Kidney (tissue), 14 donors: ENCODE measurements around the gene PGLYRP2. TPM values are rescaled to one million over a fixed set of nuclear protein-coding genes. Genes with fewer than 3 reads are reported as not detected.
"Not testable (repeated sequence)": the region's sequence is repeated elsewhere in the genome, so short reads cannot be mapped to it uniquely, and the experiment has no call there.

Source experiments
- DNase-seq, 5 donors: peaks; one replicate each; pipeline ENCODE4 v3.0.0-alpha.2; 2013 to 2020
- FAIRE-seq: peaks from 2 replicates; lab custom pipeline; 2012; peaks lifted over from hg19 to GRCh38; lab: Jason Lieb, UNC
- H3K27ac ChIP-seq, 2 donors: one replicate each; pipeline ENCODE4 v1.7.0; 2013; ENCODE audit warnings: low read depth in 2 of 2, low read length in 2 of 2, inconsistent platforms in 1 of 2
- H3K27me3 ChIP-seq: one replicate; pipeline ENCODE4 v1.7.1; 2013; ENCODE audit warnings: low read length, inconsistent platforms; ENCODE audit not compliant: control insufficient read depth, insufficient read depth
- H3K36me3 ChIP-seq, 3 donors: one replicate each; pipeline versions ENCODE4 v1.7.0 to v1.7.1; 2013; ENCODE audit warnings: low read length in 3 of 3, control low read depth in 1 of 3, inconsistent platforms in 1 of 3; ENCODE audit not compliant: insufficient read depth in 3 of 3, control insufficient read depth in 2 of 3
- H3K4me1 ChIP-seq, 3 donors: one replicate each; pipeline versions ENCODE4 v1.7.0 to v1.7.1; 2013; ENCODE audit warnings: low read length in 3 of 3, inconsistent platforms in 1 of 3, low read depth in 1 of 3; ENCODE audit not compliant: control insufficient read depth in 2 of 3, insufficient read depth in 2 of 3
- H3K4me3 ChIP-seq, 3 donors: one replicate each; pipeline versions ENCODE4 v1.7.0 to v1.8.1; 2013; ENCODE audit warnings: low read length in 3 of 3, control low read depth in 1 of 3, inconsistent platforms in 1 of 3
- H3K9ac ChIP-seq, 3 donors: one replicate each; pipeline versions ENCODE4 v1.7.0 to v1.7.1; 2013; ENCODE audit warnings: low read length in 3 of 3, control low read depth in 1 of 3, inconsistent platforms in 1 of 3
- H3K9me3 ChIP-seq, 3 donors: one replicate each; pipeline versions ENCODE4 v1.7.0 to v1.7.1; 2013; ENCODE audit warnings: low read length in 3 of 3, control low read depth in 1 of 3, inconsistent platforms in 1 of 3; ENCODE audit not compliant: control insufficient read depth in 2 of 3, insufficient read depth in 1 of 3
- intact Hi-C: fragments of 100-400 bp; cut with DNase I; formaldehyde crosslinking; loops from one replicate; pipeline ENCODE4 v1.11.1; 2022
- polyA plus RNA-seq: library from polyadenylated mRNA; stranded (reverse); fragments of 350-450 nt; fragmentation: Illumina TruSeq; extraction: RNeasy Lipid Tissue Mini Kit (QIAGEN cat#74804); gene quantifications from one replicate; pipeline ENCODE4 v1.2.3, GENCODE V29; 2014; ENCODE audit warnings: low read depth, low replicate concordance; ENCODE audit not compliant: insufficient read depth
- total RNA-seq: library from RNA; stranded (reverse); fragmentation: NEBNext Ultra II Directional; extraction: Animal tissue kit (Norgen Biotek cat#: 25700); gene quantifications from one replicate; pipeline ENCODE4 v1.2.1, GENCODE V29; 2021
- TF ChIP-seq, protein P1 (sequence below): IDR thresholded peaks from 3 replicates; pipeline ENCODE4 v1.5.1; 2012; ENCODE audit warnings: mild to moderate bottlenecking, moderate library complexity, borderline replicate concordance; ENCODE audit not compliant: insufficient read depth; ENCODE audit errors: extremely low read depth
- donor health status: control.
- donor health status: control.
- donor health status: control.
- donor health status: control.
- donor health status: control.
- donor health status: DM: yes; HTN: yes; CAD: no.
- donor health status: Normal renal cell carcinoma (clear cell type).

Gene PGLYRP2
- total and polyA plus RNA-seq, 2 donors from 2014 or later, result not detected

DNA sequence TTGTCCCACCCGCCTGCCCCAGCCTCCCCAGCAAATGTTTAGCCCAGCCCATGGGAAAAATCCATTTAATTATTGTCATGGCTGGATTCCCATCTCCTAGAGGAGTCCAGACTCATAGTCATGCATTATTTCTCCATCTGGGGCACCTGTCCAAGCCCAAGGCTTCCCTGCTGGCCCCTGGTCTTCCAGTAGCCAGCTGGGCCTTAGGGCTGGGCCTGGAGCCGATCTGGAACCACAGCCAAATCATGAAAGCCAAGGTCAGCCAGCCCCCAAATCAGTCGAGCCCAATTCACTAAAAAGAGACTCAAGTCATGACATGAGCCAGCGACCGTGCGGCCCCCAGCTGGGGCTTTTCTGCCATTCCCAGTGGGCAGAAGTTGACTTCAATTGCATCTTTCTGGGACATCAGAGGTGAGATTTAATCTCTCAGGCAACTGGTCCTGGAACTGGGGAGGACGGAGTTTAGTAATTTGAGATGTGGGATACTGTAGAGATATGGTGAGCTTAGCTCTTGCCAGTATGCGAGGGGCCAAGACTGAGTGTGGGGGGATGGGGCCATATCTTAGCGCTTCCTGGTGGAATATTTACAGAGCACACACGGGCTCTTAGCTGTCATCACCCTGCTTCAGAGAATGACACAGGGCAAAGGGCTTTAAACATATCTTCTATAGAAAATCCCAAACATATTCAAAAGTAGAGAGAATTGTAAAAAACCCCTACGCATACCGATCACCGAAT lies 9.4 kb upstream of the PGLYRP2 start:
- no peak overlapping the region for H3K4me3 ChIP-seq
- intact Hi-C loops, result no loop called here
- no peaks in the 10 kb centered on the region for H3K36me3 ChIP-seq
- no peak for FAIRE-seq
- no peaks in the 10 kb centered on the region for H3K9me3 ChIP-seq
- TF ChIP-seq, protein P1, sequence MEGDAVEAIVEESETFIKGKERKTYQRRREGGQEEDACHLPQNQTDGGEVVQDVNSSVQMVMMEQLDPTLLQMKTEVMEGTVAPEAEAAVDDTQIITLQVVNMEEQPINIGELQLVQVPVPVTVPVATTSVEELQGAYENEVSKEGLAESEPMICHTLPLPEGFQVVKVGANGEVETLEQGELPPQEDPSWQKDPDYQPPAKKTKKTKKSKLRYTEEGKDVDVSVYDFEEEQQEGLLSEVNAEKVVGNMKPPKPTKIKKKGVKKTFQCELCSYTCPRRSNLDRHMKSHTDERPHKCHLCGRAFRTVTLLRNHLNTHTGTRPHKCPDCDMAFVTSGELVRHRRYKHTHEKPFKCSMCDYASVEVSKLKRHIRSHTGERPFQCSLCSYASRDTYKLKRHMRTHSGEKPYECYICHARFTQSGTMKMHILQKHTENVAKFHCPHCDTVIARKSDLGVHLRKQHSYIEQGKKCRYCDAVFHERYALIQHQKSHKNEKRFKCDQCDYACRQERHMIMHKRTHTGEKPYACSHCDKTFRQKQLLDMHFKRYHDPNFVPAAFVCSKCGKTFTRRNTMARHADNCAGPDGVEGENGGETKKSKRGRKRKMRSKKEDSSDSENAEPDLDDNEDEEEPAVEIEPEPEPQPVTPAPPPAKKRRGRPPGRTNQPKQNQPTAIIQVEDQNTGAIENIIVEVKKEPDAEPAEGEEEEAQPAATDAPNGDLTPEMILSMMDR, result no peak
- no peak overlapping the region for H3K9ac ChIP-seq
- H3K27ac ChIP-seq, result no peak overlapping the region
- DNase-seq, result no peak
- no peaks in the 10 kb centered on the region for H3K27me3 ChIP-seq
- H3K4me1 ChIP-seq, result no peaks in the 10 kb centered on the region

DNA sequence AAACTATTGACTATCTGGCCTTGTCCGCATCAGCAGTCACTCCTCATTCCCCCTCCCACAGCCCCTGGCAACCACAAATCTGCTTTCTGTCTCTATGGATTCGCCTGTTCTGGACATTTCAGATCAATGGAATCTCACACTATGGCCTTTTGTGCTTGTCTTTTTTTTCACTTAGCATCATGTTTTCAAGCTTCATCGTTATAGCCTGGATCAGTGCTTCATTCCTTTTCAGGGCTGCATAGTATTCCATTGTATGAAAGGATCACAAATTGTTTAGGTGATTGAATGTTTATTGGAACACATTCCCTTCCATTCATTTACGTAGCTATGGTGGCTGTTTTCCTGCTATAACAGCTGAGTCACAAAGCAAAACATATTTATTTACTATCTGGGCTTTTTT lies 7.7 kb upstream of the PGLYRP2 start:
- DNase-seq, result no peak
- Histone ChIP-seq H3K9ac (no peak overlapping the region), H3K4me1 (no peaks in the 10 kb centered on the region), H3K27me3 (no peaks in the 10 kb centered on the region), H3K36me3 (no peaks in the 10 kb centered on the region), H3K9me3 (no peaks in the 10 kb centered on the region), H3K4me3 (no peak overlapping the region), H3K27ac (no peak overlapping the region)
- no peak for FAIRE-seq
- TF ChIP-seq, protein P1, result no peak
- intact Hi-C loops, result no loop called here

DNA sequence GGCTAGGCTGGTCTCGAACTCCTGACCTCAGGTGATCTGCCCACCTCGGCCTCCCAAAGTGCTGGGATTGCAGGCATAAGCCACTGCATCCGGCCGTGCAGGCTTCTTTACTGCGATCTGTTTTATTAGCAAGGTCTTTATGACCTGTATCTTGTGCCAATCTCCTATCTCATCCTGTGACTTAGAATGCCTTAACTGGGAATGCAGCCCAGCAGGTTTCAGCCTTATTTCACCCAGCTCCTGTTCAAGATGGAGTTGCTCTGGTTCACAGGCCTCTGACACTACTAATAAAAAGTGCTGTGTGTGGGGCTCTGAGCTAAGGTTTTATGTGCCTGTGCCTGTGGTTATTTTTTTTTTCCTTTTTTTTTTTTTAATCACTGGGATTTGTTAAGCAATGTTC lies 6.5 kb upstream of the PGLYRP2 start:
- FAIRE-seq, H3K36me3 ChIP-seq, H3K27me3 ChIP-seq, H3K4me1 ChIP-seq, intact Hi-C loops, H3K9me3 ChIP-seq, H3K4me3 ChIP-seq, H3K9ac ChIP-seq, H3K27ac ChIP-seq, DNase-seq: not testable (repeated sequence)

DNA sequence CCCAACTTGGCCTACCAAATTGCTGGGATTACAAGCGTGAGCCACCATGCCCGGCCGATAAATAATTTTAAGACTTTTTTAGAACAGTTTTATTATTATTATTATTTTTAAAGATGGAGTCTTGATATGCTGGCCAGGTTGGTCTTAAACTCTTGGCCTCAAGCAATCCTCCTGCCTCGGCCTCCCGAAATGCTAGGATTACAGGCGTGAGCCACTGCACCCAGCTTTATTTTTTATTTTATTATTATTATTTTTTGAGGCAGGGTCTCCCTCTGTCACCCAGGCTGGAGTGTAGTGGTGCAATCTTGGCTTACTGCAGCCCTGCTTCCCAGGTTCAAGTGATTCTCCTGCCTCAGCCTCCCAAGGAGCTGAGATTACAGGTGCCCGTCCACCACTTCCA lies 1.7 kb upstream of the PGLYRP2 start:
- H3K9me3 ChIP-seq, intact Hi-C loops, H3K4me3 ChIP-seq, DNase-seq, H3K9ac ChIP-seq, H3K27me3 ChIP-seq, FAIRE-seq, H3K27ac ChIP-seq, H3K36me3 ChIP-seq, H3K4me1 ChIP-seq: not testable (repeated sequence)
